SK-N-SH (cell line): ENCODE measurements around the gene PRPF6.

Experiments used
- ELF1 ChIP-seq: IDR thresholded peaks from 2 replicates; pipeline ENCODE4 v1.4.0; 2012
- EP300 ChIP-seq, 2 experiments: IDR thresholded peaks; 2 replicates each; pipeline versions ENCODE4 v1.4.0 to v1.6.1; 2012; ENCODE audit warnings: borderline replicate concordance in 1 of 2, low read depth in 1 of 2, low read length in 1 of 2
- EZH2phosphoT487 ChIP-seq: fragments of 200-600 bp; sonication (generic); IDR thresholded peaks from 2 replicates; pipeline ENCODE4 v1.6.1; 2017; ENCODE audit warnings: low read depth, mixed run types, mild to moderate bottlenecking, antibody characterized with exemption, moderate library complexity, borderline replicate concordance
- FOXM1 ChIP-seq: IDR thresholded peaks from 2 replicates; pipeline ENCODE4 v1.4.0; 2012; ENCODE audit warnings: low read depth, mild to moderate bottlenecking
- GABPA ChIP-seq: IDR thresholded peaks from 2 replicates; pipeline ENCODE4 v1.4.0; 2012; ENCODE audit warnings: low read depth, mild to moderate bottlenecking
- MAX ChIP-seq: IDR thresholded peaks from 2 replicates; pipeline ENCODE4 v1.4.0; 2012; ENCODE audit warnings: low read depth
- NFIC ChIP-seq: IDR thresholded peaks from 2 replicates; pipeline ENCODE4 v1.4.0; 2012; ENCODE audit warnings: borderline replicate concordance
- POLR2AphosphoS5 ChIP-seq: IDR thresholded peaks from 2 replicates; pipeline ENCODE4 v1.6.1; 2012; ENCODE audit warnings: low read depth, low read length
- RAD21 ChIP-seq: IDR thresholded peaks from 2 replicates; pipeline ENCODE4 v1.6.1; 2012; ENCODE audit warnings: mild to moderate bottlenecking, low read length
- SIN3A ChIP-seq: IDR thresholded peaks from 2 replicates; pipeline ENCODE4 v1.6.1; 2012; ENCODE audit warnings: low read depth, mild to moderate bottlenecking, low read length, moderate library complexity, borderline replicate concordance
- TCF12 ChIP-seq: IDR thresholded peaks from 2 replicates; pipeline ENCODE4 v1.4.0; 2012
- TEAD4 ChIP-seq: IDR thresholded peaks from 2 replicates; pipeline ENCODE4 v1.4.0; 2012; ENCODE audit warnings: mild to moderate bottlenecking, borderline replicate concordance; ENCODE audit not compliant: insufficient read depth
- YY1 ChIP-seq: IDR thresholded peaks from 2 replicates; pipeline ENCODE4 v1.4.0; 2012; ENCODE audit warnings: low read depth, mild to moderate bottlenecking
- TF ChIP-seq, protein P1 (sequence below): fragments of 200-600 bp; sonication (generic); IDR thresholded peaks from 2 replicates; pipeline ENCODE4 v1.6.1; 2017; ENCODE audit warnings: antibody characterized with exemption, mild to moderate bottlenecking, moderate library complexity

GRCh38 chr20:64077876-64078551 is 97.1 kb downstream of the PRPF6 start:
- TF ChIP-seq GABPA (no peak), ELF1 (no peak), MAX (no peak), YY1 (no peak), POLR2AphosphoS5 (no peak), SIN3A (no peak), TCF12 (no peak), TEAD4 (no peak), NFIC (no peak), RAD21 (no peak), FOXM1 (no peak), EP300 (IDR thresholded peaks at IDR 0.05; ENCODE audit: borderline replicate concordance in 1 of 2, low read depth in 1 of 2, low read length in 1 of 2) (no peak), EZH2phosphoT487 (no peak)
- TF ChIP-seq, protein P1, sequence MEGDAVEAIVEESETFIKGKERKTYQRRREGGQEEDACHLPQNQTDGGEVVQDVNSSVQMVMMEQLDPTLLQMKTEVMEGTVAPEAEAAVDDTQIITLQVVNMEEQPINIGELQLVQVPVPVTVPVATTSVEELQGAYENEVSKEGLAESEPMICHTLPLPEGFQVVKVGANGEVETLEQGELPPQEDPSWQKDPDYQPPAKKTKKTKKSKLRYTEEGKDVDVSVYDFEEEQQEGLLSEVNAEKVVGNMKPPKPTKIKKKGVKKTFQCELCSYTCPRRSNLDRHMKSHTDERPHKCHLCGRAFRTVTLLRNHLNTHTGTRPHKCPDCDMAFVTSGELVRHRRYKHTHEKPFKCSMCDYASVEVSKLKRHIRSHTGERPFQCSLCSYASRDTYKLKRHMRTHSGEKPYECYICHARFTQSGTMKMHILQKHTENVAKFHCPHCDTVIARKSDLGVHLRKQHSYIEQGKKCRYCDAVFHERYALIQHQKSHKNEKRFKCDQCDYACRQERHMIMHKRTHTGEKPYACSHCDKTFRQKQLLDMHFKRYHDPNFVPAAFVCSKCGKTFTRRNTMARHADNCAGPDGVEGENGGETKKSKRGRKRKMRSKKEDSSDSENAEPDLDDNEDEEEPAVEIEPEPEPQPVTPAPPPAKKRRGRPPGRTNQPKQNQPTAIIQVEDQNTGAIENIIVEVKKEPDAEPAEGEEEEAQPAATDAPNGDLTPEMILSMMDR: no peak
